AG10803 (cell line): Measurements from ENCODE around the gene GOLGA6D.
"Not testable (repeated sequence)": the region's sequence is repeated elsewhere in the genome, so short reads cannot be mapped to it uniquely, and the experiment has no call there.

ENCODE experiments used
- DNase-seq: peaks from one replicate; pipeline ENCODE4 v3.0.0; 2010; ENCODE audit warnings: low read depth
- H3K4me3 ChIP-seq: 2 replicates; pipeline ENCODE4 v1.5.1; 2011; ENCODE audit warnings: mild to moderate bottlenecking, low read length, control low read depth
- TF ChIP-seq, protein P1 (sequence below): conservative IDR thresholded peaks from 2 replicates; pipeline ENCODE4 v1.5.1; 2011; ENCODE audit warnings: mild to moderate bottlenecking, low read length, control low read depth, inconsistent platforms

The GOLGA6D gene

DNA sequence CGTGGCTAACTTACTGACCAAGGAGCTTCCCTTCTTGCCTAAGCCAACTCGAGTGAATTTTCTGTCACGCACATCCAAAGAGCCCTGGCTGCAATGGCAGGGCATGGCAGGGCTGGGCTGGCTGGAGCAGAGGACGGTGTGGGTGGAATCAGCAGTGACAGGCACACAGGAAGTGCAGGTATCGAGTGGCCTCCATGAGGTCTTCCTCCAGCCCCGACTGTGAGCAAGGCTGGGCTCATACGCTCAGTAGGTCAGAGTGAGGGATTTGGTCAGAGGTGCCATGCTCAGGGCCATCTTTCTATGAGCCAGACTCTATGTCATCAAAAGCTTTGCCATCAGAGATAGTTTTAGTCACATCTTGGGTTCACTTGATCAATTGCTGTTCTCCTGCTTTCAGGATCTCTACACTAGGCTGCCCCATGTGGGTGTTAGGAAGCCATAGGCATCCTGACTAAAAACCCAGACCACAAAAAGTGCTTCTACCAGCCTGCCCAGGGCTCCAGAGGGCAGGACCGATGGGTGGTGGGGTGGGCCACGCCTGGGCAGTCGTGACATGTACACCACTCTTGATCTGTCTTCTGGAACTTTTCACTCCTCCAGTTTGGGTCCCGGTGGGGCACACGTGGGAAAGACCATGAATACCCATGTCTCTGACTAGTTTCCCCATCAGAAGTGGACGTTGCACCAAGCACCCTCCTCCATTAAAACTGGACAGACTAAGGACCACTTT, 30.6 kb downstream of the GOLGA6D start:
- DNase-seq: no peak
- TF ChIP-seq, protein P1, sequence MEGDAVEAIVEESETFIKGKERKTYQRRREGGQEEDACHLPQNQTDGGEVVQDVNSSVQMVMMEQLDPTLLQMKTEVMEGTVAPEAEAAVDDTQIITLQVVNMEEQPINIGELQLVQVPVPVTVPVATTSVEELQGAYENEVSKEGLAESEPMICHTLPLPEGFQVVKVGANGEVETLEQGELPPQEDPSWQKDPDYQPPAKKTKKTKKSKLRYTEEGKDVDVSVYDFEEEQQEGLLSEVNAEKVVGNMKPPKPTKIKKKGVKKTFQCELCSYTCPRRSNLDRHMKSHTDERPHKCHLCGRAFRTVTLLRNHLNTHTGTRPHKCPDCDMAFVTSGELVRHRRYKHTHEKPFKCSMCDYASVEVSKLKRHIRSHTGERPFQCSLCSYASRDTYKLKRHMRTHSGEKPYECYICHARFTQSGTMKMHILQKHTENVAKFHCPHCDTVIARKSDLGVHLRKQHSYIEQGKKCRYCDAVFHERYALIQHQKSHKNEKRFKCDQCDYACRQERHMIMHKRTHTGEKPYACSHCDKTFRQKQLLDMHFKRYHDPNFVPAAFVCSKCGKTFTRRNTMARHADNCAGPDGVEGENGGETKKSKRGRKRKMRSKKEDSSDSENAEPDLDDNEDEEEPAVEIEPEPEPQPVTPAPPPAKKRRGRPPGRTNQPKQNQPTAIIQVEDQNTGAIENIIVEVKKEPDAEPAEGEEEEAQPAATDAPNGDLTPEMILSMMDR: no peak

DNA sequence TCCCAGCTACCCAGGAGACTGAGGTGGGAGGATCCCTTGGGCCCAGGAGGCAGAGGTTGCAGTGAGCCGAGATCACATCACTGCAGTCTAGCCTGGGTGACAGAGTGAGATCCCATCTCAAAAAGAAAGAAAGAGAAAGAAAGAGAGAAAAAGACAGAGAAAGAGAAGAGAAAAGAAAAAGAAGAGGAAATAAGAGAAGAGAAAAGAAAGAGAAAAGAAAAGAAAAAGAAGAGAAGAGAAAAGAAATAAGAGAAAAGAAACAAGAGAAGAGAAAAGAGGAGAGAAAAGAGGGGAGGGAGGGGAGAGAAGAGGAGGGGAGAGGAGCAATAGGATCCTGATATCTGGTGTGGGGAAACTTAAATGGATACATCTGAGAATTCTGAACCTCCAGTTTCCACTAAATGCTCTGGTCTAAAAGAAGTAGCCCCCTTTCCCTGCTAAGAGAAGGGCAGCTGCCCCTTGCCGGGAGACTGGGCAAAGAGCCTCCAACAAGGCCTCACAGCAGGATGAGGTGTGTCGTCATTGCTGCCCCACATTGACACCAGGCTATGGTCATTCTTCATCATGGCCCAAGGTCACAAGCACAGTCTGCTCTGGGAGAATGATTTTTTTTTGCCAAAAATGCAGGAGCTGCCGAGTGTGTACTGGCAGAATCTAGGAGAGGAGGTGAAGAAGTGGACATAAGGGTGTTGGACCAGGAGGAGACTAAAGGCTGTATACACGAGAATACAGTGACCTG, 32.1 kb downstream of the GOLGA6D start:
- DNase-seq: no peak
- no peak overlapping the region for H3K4me3 ChIP-seq
- TF ChIP-seq, protein P1: no peak

More for the DNA sequence above, 30.6 kb downstream of the GOLGA6D start:
- H3K4me3 ChIP-seq: no peak overlapping the region

DNA sequence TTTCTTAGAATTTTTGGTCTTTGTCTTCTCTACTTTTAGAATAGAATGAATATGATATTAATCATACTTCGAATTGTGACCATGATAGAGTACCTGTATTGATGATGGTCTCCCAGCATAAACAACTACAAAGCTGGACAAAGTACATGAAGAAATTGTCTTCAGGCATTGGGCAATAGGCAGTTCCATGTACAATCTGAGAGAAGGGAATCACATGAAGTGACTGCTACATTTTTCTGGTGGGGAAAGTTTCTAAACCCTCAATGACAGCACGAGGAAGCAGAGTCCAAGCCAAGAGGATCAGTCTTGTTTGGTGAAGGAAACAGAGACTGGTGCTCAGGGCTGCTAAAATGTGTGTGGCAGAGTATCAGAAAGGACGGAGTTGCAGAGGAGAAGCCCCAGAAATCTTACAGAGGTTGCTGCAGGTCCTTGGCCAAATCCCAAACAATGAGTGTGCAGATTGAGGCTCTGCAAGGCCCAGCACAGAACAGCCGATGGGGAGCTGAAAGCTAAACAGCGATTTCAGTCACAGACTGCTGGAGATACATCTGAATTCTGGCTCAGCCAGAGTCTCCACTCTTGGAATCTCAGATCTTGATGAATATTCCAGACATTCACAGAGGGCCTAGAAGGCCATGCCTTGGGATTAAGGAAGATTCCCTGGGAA, 36.7 kb downstream of the GOLGA6D start:
- not testable (repeated sequence) for DNase-seq, H3K4me3 ChIP-seq

DNA sequence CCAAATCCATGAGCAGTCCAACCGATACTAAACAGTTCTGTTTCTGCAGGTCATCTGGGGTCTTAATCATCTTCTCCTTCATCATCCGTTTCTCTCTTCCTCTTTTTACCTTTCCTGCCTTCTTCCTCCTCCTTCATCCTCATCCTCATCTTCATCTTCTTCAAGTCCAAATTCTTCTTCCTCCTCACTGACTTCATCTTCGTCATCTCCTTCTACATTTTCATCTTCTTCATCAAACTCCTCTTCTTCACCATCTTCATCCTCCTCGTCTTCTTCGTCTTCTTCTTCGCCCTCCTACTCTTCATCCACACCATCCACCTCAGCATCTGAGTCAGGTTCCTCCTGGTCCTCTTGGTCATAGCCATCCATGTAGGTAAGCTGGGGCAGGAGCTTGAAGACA, 39.1 kb downstream of the GOLGA6D start:
- H3K4me3 ChIP-seq: no peak overlapping the region
- no peak for DNase-seq
- TF ChIP-seq, protein P1: no peak

DNA sequence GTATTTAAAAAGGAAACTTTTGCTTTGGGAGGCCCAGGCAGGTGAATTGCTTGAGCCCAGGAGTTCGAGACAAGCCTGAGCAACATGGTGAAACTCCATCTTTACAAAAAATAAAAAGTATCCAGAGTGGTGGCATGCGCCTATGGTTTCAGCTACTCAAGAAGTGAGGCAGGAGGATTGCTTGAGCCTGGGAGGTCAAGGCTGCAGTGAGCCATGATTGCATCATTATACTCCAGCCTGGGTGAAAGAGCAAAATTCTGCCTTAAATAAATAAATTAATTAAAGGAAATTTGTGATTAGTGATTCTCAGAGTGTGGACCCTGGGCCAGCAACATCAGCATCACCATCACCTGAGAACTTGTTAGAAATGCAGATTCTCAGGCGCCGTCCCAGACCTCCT, 43.3 kb downstream of the GOLGA6D start:
- no peak for DNase-seq
- no peak overlapping the region for H3K4me3 ChIP-seq
- TF ChIP-seq, protein P1: no peak

DNA sequence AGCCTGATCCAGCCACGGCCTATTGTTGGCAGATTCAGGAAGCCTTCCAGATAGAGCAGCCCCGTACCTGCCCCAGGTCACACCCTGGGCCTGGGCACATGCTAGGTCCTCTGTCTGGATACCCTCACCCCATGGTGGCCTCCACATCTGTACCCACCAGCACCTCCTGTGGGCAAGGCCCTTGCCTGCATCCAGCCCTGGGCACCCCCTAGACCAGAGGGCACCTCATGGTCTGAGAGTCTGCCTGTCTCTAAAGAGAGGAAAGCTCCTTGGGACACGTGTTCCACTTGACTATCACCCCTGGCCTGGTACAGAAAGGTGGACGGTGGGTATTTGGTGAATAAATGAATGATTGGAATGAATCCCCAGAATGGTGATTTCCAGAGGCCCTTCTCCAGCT, 44.4 kb downstream of the GOLGA6D start:
- DNase-seq: no peak
- H3K4me3 ChIP-seq: no peak overlapping the region
- TF ChIP-seq, protein P1: no peak

DNA sequence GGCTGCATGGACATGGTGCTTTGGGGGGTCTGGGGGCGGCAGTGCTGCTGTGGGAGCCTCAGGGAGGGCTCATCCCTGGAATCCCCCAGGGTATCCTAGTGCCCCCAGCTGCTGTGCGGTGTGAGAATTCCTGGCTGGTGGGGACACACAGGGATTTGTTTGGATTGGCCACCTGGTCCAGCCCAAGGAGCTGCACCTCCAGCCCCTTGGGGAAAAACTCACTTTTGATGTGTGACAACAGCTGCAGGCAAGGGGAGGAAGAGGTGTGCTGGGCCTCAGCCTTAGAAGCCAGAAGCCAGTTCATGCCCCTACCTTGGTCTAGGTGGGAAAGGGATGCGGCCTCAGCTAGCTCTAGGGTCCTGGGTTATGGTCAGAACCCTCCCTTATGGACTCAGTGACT, 44.9 kb downstream of the GOLGA6D start:
- DNase-seq: no peak
- H3K4me3 ChIP-seq: no peak overlapping the region
- TF ChIP-seq, protein P1: no peak
